Muscle of leg (tissue), 11 donors: ENCODE measurements around the gene LRRC46. TPM values are rescaled to one million over a fixed set of nuclear protein-coding genes. Genes with fewer than 3 reads are reported as not detected.

ENCODE experiments used
- DNase-seq: peaks from one replicate; pipeline ENCODE4 v3.0.0; 2013
- H3K27ac ChIP-seq: one replicate; pipeline ENCODE4 v1.5.1; 2013; ENCODE audit warnings: mild to moderate bottlenecking, low read length, control low read depth
- H3K27me3 ChIP-seq: one replicate; pipeline ENCODE4 v1.6.1; 2013; ENCODE audit warnings: low read length; ENCODE audit not compliant: control insufficient read depth, insufficient read depth
- H3K36me3 ChIP-seq: one replicate; pipeline ENCODE4 v1.6.1; 2013; ENCODE audit warnings: low read length; ENCODE audit not compliant: control insufficient read depth, insufficient read depth
- H3K4me1 ChIP-seq: one replicate; pipeline ENCODE4 v1.6.1; 2013; ENCODE audit warnings: low read length; ENCODE audit not compliant: control insufficient read depth, insufficient read depth
- H3K4me3 ChIP-seq: one replicate; pipeline ENCODE4 v1.5.1; 2013; ENCODE audit warnings: low read length, control low read depth
- H3K9me3 ChIP-seq: replicated peaks from 2 replicates; pipeline ENCODE4 v1.6.1; 2013; ENCODE audit warnings: low read depth, low read length; ENCODE audit not compliant: control insufficient read depth
- WGBS: methylation state at CpG from one replicate; pipeline ENCODE4 v1.1.5; 2013; ENCODE audit warnings: missing lambda C conversion rate; ENCODE audit not compliant: insufficient coverage; 5-methylcytosine and 5-hydroxymethylcytosine counted together
- polyA plus RNA-seq, 8 donors: library from polyadenylated mRNA; unstranded; fragments of 120-200 nt; gene quantifications; one replicate each; pipeline versions ENCODE4 v1.2.1 to v1.2.3, GENCODE V29; 2013; ENCODE audit warnings: inconsistent platforms in 1 of 8, low replicate concordance in 1 of 8; ENCODE audit not compliant: insufficient read length in 8 of 8, insufficient read depth in 1 of 8
- total RNA-seq: library from RNA; stranded (reverse); fragments of 120-200 nt; gene quantifications from one replicate; pipeline ENCODE4 v1.2.4, GENCODE V29; 2013

Gene LRRC46
- total and polyA plus RNA-seq, 9 donors = 0.04 to 1.6 (median 1.1) TPM

- Histone ChIP-seq H3K27ac (no peak overlapping the region), H3K36me3 (no peaks in the 10 kb centered on the region)
- 72% methylated on average over 3 of the region's 4 CpGs for WGBS
Measured at GRCh38 chr17:47801176-47801765, 30.2 kb upstream of the LRRC46 start.

GRCh38 chr17:47801906-47802305 lies 29.6 kb upstream of the LRRC46 start:
- Histone ChIP-seq H3K27ac (no peak overlapping the region), H3K9me3 (no peaks in the 10 kb centered on the region), H3K27me3 (peaks cover 2% of the 10 kb centered on the region), H3K36me3 (peaks cover 3% of the 10 kb centered on the region), H3K4me1 (peaks cover 9% of the 10 kb centered on the region), H3K4me3 (no peak overlapping the region)
- no peak for DNase-seq
- WGBS = 48% methylated on average over 3 of the region's 6 CpGs

More at GRCh38 chr17:47801176-47801765, 30.2 kb upstream of the LRRC46 start:
- no peaks in the 10 kb centered on the region for H3K9me3 ChIP-seq
- no peak overlapping the region for H3K4me3 ChIP-seq
- H3K27me3 ChIP-seq = peaks cover 2% of the 10 kb centered on the region
- DNase-seq = no peak
- peaks cover 4% of the 10 kb centered on the region for H3K4me1 ChIP-seq

- Histone ChIP-seq H3K36me3 (peaks cover 9% of the 10 kb centered on the region), H3K27me3 (peaks cover 2% of the 10 kb centered on the region), H3K9me3 (no peaks in the 10 kb centered on the region), H3K27ac (no peak overlapping the region), H3K4me1 (peaks cover 11% of the 10 kb centered on the region), H3K4me3 (no peak overlapping the region)
- 7% methylated on average over 6 of the region's 9 CpGs for WGBS
- DNase-seq = peak; percentile 59
Measured at GRCh38 chr17:47802341-47803022, 29.0 kb upstream of the LRRC46 start.

- H3K27me3 ChIP-seq = peaks cover 2% of the 10 kb centered on the region
- no peak for DNase-seq
- no peak overlapping the region for H3K27ac ChIP-seq
- H3K9me3 ChIP-seq = no peaks in the 10 kb centered on the region
- no peak overlapping the region for H3K4me3 ChIP-seq
- peaks cover 16% of the 10 kb centered on the region for H3K36me3 ChIP-seq
- 28% methylated on average over 2 of the region's 5 CpGs for WGBS
- peaks cover 11% of the 10 kb centered on the region for H3K4me1 ChIP-seq
Measured at GRCh38 chr17:47803201-47803600, 28.3 kb upstream of the LRRC46 start.

- WGBS = 52% methylated on average over 5 of the region's 6 CpGs
- Histone ChIP-seq H3K27me3 (peaks cover 2% of the 10 kb centered on the region), H3K27ac (no peak overlapping the region), H3K36me3 (peaks cover 21% of the 10 kb centered on the region), H3K4me1 (peaks cover 11% of the 10 kb centered on the region), H3K4me3 (no peak overlapping the region), H3K9me3 (no peaks in the 10 kb centered on the region)
- DNase-seq = no peak
Measured at GRCh38 chr17:47803751-47804150, 27.7 kb upstream of the LRRC46 start.

GRCh38 chr17:47804461-47804860 lies 27.0 kb upstream of the LRRC46 start:
- WGBS = 47% methylated on average over 3 of the region's 3 CpGs
- peaks cover 28% of the 10 kb centered on the region for H3K36me3 ChIP-seq
- no peak overlapping the region for H3K4me3 ChIP-seq
- H3K9me3 ChIP-seq = no peaks in the 10 kb centered on the region
- peaks cover 2% of the 10 kb centered on the region for H3K27me3 ChIP-seq
- peaks cover 11% of the 10 kb centered on the region for H3K4me1 ChIP-seq
- DNase-seq = no peak
- H3K27ac ChIP-seq = no peak overlapping the region

GRCh38 chr17:47806026-47806912 lies 25.2 kb upstream of the LRRC46 start:
- peaks cover 41% of the 10 kb centered on the region for H3K36me3 ChIP-seq
- H3K4me3 ChIP-seq = no peak overlapping the region
- H3K4me1 ChIP-seq = peaks cover 11% of the 10 kb centered on the region
- peak; percentile 16 for DNase-seq
- no peaks in the 10 kb centered on the region for H3K9me3 ChIP-seq
- WGBS = 79% methylated on average over 7 of the region's 16 CpGs
- H3K27me3 ChIP-seq = no peaks in the 10 kb centered on the region
- H3K27ac ChIP-seq = peak overlapping the region; percentile 35

- DNase-seq = peak; percentile 2
- Histone ChIP-seq H3K4me1 (peaks cover 11% of the 10 kb centered on the region), H3K27me3 (no peaks in the 10 kb centered on the region), H3K4me3 (no peak overlapping the region), H3K9me3 (no peaks in the 10 kb centered on the region), H3K27ac (peak overlapping the region; percentile 20), H3K36me3 (peaks cover 43% of the 10 kb centered on the region)
- WGBS = 88% methylated on average over 9 of the region's 9 CpGs
Measured at GRCh38 chr17:47806913-47807255, 24.6 kb upstream of the LRRC46 start.

GRCh38 chr17:47807421-47807820 lies 24.0 kb upstream of the LRRC46 start:
- WGBS = 80% methylated on average over 7 of the region's 11 CpGs
- peak; percentile 0 for DNase-seq
- Histone ChIP-seq H3K4me3 (no peak overlapping the region), H3K27me3 (no peaks in the 10 kb centered on the region), H3K9me3 (no peaks in the 10 kb centered on the region), H3K36me3 (peaks cover 48% of the 10 kb centered on the region), H3K4me1 (peaks cover 11% of the 10 kb centered on the region), H3K27ac (no peak overlapping the region)
